OCI-LY7 (cell line): Measurements from ENCODE around the gene ZIC2. TPM values are rescaled to one million over a fixed set of nuclear protein-coding genes. Genes with fewer than 3 reads are reported as not detected.

Experiments used
- BruUV-seq: library from RNA; stranded (reverse); fragments of 400-500 nt; replicated peaks from 2 replicates; lab custom pipeline; 2021; lab: Mats Ljungman, UMichigan
- CTCF ChIA-PET: fragments of 300-600 bp; sonication (Branson Sonifier 250); formaldehyde crosslinking; loops from one replicate; lab custom pipeline; 2022; ENCODE audit warnings: antibody characterized with exemption; ENCODE audit not compliant: unreplicated experiment; lab: Charles Lee
- POLR2A ChIA-PET: fragments of 300-600 bp; sonication (Branson Sonifier 250); formaldehyde crosslinking; loops from one replicate; lab custom pipeline; 2022; ENCODE audit warnings: antibody characterized with exemption; lab: Charles Lee
- DNase-seq: peaks from one replicate; pipeline ENCODE4 v3.0.0-alpha.2; 2015; ENCODE audit warnings: low spot score
- H2AFZ ChIP-seq: fragments of 200-600 bp; sonication (generic), shearing (Covaris generic); 2 replicates; pipeline ENCODE4 v1.6.1; 2014; ENCODE audit warnings: mild to moderate bottlenecking, antibody characterized with exemption, low read length, moderate library complexity
- H3K27ac ChIP-seq: fragments of 200-600 bp; sonication (generic); 2 replicates; pipeline ENCODE4 v1.5.1; 2014; ENCODE audit warnings: mixed run types, low read depth, mild to moderate bottlenecking, moderate library complexity, low read length, inconsistent platforms; ENCODE audit not compliant: poor library complexity, severe bottlenecking
- H3K36me3 ChIP-seq: fragments of 200-600 bp; sonication (generic); 2 replicates; pipeline ENCODE4 v1.6.1; 2014; ENCODE audit warnings: mild to moderate bottlenecking, antibody characterized with exemption, low read length, moderate library complexity, mixed read lengths; ENCODE audit not compliant: insufficient read depth
- H3K4me1 ChIP-seq: fragments of 200-600 bp; sonication (generic); 2 replicates; pipeline ENCODE4 v1.5.1; 2014; ENCODE audit warnings: mild to moderate bottlenecking, low read length; ENCODE audit not compliant: insufficient read depth, poor library complexity, severe bottlenecking
- H3K4me2 ChIP-seq: fragments of 200-600 bp; sonication (generic); 2 replicates; pipeline ENCODE4 v1.6.1; 2014; ENCODE audit warnings: mild to moderate bottlenecking, low read length
- H3K4me3 ChIP-seq: fragments of 200-600 bp; sonication (generic); 2 replicates; pipeline ENCODE4 v1.5.1; 2014; ENCODE audit warnings: mild to moderate bottlenecking, low read depth, low read length; ENCODE audit not compliant: poor library complexity, severe bottlenecking
- H3K79me2 ChIP-seq: fragments of 200-600 bp; sonication (generic); 2 replicates; pipeline ENCODE4 v1.6.1; 2016; ENCODE audit warnings: low read depth, mild to moderate bottlenecking, low read length, moderate library complexity, mixed read lengths; ENCODE audit not compliant: insufficient read depth
- H3K9me2 ChIP-seq: fragments of 200-600 bp; sonication (generic); 2 replicates; pipeline ENCODE4 v1.6.1; 2016; ENCODE audit warnings: mild to moderate bottlenecking, low read length, mixed read lengths; ENCODE audit not compliant: insufficient read depth
- H3K9me3 ChIP-seq: fragments of 200-600 bp; sonication (generic); 2 replicates; pipeline ENCODE4 v1.6.1; 2014; ENCODE audit warnings: mild to moderate bottlenecking, mixed run types, low read length, mixed read lengths
- H4K20me1 ChIP-seq: fragments of 200-600 bp; sonication (generic); 2 replicates; pipeline ENCODE4 v1.6.1; 2014; ENCODE audit warnings: mild to moderate bottlenecking, antibody characterized with exemption, low read length, moderate library complexity, mixed read lengths; ENCODE audit not compliant: insufficient read depth
- EZH2phosphoT487 ChIP-seq: fragments of 200-600 bp; sonication (generic); IDR thresholded peaks from 2 replicates; pipeline ENCODE4 v1.6.1; 2018; ENCODE audit warnings: low read depth, borderline replicate concordance, mild to moderate bottlenecking, mixed run types, antibody characterized with exemption, low read length, moderate library complexity, mixed read lengths
- intact Hi-C: fragments of 100-400 bp; cut with micrococcal nuclease; formaldehyde crosslinking; loops from one replicate; pipeline ENCODE4 v1.10.0; 2022; ENCODE audit not compliant: unreplicated experiment
- total RNA-seq, 2 experiments: library from RNA; depleted of rRNA in 1 of 2; stranded (reverse); fragments of >200 nt in 1 of 2; shearing (Covaris generic) in 1 of 2; gene quantifications; 2 replicates each; pipeline ENCODE4 v1.2.3, GENCODE V29; 2014 to 2022
- TF ChIP-seq, protein P1 (sequence below): fragments of 200-600 bp; sonication (generic); conservative IDR thresholded peaks from 2 replicates; pipeline ENCODE4 v1.5.1; 2014; ENCODE audit warnings: mild to moderate bottlenecking, antibody characterized with exemption, low read length, moderate library complexity, mixed read lengths

Gene ZIC2
- total RNA-seq, 2 experiments from 2014 or later: not detected

DNA sequence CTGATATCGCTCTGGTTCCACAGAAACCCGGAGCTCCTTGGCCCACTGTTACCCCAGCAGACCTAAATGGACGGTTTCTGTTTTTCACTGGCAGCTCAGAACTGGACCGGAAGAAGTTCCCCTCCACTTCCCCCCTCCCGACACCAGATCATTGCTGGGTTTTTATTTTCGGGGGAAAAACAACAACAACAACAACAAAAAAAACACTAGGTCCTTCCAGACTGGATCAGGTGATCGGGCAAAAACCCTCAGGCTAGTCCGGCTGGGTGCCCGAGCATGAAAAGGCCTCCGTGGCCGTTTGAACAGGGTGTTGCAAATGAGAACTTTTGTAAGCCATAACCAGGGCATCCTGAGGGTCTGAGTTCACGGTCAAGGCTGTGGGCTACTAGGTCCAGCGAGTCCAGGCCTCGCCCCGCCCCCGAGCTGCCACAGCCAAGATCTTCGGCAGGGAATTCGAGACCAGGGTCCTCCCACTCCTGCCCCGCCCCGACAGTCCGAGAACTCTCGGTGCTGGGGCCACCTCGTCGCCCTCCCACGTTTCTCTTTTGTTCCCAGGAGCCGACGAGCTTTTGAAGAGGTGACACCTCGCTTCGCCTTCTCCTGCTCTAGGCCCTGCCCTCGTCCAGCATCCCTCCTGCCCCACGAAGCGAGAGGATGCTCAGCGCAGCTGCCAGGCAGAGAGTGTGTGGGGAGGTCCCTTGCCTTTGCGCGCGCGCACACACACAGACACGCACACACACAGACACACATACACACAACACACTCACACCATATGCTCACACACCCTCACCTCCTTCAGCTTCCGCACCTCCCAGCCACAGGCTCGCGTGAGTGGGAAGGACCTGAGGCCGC is 8.8 kb downstream of the ZIC2 start:
- Histone ChIP-seq H4K20me1 (no peaks in the 10 kb centered on the region), H2AFZ (no peak overlapping the region), H3K36me3 (no peaks in the 10 kb centered on the region), H3K9me3 (no peaks in the 10 kb centered on the region), H3K79me2 (no peaks in the 10 kb centered on the region), H3K4me2 (no peak overlapping the region), H3K4me1 (no peaks in the 10 kb centered on the region), H3K4me3 (no peak overlapping the region), H3K27ac (no peak overlapping the region), H3K9me2 (no peaks in the 10 kb centered on the region)
- intact Hi-C loops: no loop called here
- ChIA-PET CTCF (no interaction called here), POLR2A (interaction anchor here (0.6 kb wide), 1 partner anchor 356 kb away, joined by 4 read pairs; no protein-coding TSS in a partner anchor)
- no TSS peak for BruUV-seq
- no peak for DNase-seq
- no peak for TF ChIP-seq EZH2phosphoT487
- TF ChIP-seq, protein P1, sequence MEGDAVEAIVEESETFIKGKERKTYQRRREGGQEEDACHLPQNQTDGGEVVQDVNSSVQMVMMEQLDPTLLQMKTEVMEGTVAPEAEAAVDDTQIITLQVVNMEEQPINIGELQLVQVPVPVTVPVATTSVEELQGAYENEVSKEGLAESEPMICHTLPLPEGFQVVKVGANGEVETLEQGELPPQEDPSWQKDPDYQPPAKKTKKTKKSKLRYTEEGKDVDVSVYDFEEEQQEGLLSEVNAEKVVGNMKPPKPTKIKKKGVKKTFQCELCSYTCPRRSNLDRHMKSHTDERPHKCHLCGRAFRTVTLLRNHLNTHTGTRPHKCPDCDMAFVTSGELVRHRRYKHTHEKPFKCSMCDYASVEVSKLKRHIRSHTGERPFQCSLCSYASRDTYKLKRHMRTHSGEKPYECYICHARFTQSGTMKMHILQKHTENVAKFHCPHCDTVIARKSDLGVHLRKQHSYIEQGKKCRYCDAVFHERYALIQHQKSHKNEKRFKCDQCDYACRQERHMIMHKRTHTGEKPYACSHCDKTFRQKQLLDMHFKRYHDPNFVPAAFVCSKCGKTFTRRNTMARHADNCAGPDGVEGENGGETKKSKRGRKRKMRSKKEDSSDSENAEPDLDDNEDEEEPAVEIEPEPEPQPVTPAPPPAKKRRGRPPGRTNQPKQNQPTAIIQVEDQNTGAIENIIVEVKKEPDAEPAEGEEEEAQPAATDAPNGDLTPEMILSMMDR: no peak

- Histone ChIP-seq H3K4me1 (no peaks in the 10 kb centered on the region), H3K9me3 (no peaks in the 10 kb centered on the region), H4K20me1 (no peaks in the 10 kb centered on the region), H3K4me2 (no peak overlapping the region), H3K4me3 (no peak overlapping the region), H3K9me2 (no peaks in the 10 kb centered on the region), H3K27ac (no peak overlapping the region), H2AFZ (no peak overlapping the region), H3K79me2 (no peaks in the 10 kb centered on the region), H3K36me3 (no peaks in the 10 kb centered on the region)
- POLR2A ChIA-PET: no interaction called here
- no peak for DNase-seq
- no TSS peak for BruUV-seq
- intact Hi-C loops: no loop called here
- CTCF ChIA-PET: interaction anchor here (0.7 kb wide), 1 partner anchor 709 kb away, joined by 4 read pairs; no protein-coding TSS in a partner anchor
- TF ChIP-seq EZH2phosphoT487: no peak
- TF ChIP-seq, protein P1: no peak
Observed at GRCh38 chr13:99991013-99991827, 9.6 kb downstream of the ZIC2 start.
